GM18526 (cell line): Measurements from ENCODE around the gene PROK2.

ENCODE experiments used
- POLR2A ChIP-seq: IDR thresholded peaks from 3 replicates; pipeline ENCODE4 v1.6.1; 2011; ENCODE audit not compliant: insufficient read length; ENCODE audit errors: extremely low read depth

PROK2 gene

DNA sequence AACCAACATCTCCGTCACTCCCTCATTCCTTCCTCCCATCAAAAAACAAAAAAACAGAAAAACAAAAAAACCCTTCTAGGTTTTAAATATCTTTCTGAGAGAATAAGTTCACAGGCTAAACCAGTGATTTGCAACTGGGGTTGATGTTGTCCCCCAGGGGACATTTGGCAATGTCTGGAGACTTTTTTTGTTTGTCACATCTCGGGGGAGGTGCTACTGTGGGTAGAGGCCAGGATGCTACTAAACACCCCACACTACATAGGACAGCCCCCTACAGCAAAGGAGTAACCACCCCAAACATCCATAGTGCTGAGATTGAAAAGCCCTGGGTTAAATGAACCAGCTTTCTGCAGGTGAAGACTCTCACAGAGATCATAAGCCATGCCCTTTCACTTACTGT lies 17.0 kb upstream of the PROK2 start:
- TF ChIP-seq POLR2A: no peak

DNA sequence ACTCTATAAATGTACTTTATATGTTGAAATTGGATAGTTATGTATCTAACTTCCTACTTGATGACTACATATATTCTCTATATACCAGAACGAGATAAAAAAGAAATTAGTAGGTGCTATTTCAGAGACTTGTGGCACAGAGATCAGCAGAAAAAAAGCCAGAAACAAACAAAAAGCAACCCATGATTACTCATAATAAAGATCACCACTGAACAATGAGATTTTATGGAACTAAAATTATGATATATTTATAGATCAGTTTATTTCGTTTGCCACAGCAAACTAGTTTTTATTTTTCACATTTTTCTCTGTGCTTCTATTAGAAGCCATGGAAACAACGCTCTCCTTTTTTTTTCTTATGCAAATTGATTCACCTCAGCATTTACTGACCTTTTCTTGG lies 15.1 kb upstream of the PROK2 start:
- TF ChIP-seq POLR2A: no peak

DNA sequence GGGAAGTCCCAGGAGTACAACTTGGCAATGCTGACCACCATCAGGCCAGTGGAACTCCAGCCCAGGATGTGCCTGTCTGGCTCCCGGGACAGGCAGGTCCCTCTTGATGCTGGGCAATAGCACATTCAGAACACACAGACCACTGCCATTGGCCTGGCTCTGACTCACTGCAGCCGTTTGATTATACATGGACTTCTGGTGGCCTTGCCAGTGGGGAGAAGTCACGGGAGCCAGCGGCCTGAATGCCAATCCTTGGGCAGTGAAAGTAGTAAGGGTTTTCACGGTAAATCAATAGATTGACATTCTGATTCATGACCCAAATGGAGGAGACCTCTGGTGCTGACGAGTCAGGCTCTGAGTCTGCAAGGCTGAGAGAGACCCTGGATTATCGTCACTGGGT lies 12.5 kb upstream of the PROK2 start:
- no peak for TF ChIP-seq POLR2A

DNA sequence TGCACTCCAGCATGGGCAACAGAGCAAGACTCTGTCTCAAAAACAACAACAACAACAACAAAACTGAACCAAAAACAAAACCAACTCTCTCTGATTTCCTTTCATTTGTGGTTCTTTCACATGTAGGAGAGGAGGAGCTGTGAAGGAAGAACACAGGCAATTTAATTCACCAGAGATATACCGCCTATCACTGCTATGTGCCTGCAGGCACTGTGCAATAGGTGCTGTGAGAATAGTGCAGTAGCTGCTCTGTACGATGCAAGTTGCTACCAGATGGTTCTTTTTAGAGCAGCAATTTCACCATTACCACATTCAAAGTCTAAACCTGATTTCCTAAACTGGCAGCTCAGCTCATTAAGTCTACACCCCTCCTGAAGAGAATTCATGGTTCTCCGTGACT lies 11.3 kb upstream of the PROK2 start:
- TF ChIP-seq POLR2A: no peak

DNA sequence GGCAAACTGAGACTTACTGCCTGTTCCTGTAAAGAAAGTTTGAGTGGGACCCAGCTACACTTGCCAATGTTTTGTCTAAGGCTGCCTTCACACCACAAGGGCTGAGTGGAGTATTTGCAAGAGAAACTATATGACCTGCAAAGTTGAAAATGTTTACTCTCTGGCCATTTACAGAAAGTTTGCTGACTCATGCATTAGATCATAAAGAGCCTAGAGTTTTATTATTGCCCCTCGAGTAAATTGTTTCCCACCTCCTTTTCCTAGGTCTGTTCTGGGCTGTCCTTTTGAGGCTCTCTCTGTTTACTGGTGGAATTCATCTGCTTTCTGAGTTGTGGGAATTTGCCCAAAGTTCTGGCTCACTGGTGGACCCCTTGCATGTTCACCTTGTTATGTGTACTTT lies 6.7 kb upstream of the PROK2 start:
- TF ChIP-seq POLR2A: no peak

DNA sequence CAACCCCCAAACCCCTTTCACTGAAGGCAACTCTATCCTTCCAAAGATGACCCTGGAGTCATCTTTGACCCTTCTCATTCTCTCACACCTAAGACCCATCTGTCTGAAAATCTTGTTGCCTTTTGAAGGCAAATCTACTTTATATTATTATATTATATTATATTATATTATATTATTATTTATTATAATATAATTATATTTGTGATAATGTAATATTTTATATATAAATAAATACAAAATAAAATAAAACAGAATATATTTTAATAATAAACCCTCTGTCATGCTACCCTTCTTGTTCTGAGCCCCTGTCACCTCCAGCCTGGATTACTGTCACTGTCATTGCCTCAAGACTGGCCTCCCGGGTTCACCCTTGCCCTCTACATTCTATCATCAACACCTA lies 5.0 kb upstream of the PROK2 start:
- no peak for TF ChIP-seq POLR2A

DNA sequence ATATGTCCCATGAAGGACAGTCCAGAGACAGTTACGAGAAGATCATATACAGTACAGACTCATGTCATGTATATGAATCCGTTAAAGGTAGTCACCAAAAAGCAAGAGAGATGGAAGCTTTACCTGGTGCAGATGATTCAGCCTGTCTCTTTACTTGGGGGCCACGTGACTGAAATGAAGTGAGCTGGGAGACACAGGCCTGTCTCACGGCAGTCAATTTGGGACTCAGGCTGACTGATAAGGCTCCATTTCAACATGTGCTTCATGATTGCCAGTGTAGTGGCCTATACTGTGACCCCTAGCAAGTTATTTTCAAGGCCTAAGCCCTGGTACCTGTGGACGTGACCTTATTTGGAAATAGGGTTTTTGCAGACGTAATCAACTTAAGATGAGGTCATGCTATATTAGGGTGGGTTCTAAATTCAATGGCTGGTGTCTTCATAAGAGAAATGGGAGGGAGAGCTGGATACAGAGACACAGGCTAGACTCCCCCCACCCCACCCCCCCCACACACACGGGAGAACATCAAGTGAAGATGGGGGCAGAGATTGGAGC lies 3.0 kb upstream of the PROK2 start:
- no peak for TF ChIP-seq POLR2A

DNA sequence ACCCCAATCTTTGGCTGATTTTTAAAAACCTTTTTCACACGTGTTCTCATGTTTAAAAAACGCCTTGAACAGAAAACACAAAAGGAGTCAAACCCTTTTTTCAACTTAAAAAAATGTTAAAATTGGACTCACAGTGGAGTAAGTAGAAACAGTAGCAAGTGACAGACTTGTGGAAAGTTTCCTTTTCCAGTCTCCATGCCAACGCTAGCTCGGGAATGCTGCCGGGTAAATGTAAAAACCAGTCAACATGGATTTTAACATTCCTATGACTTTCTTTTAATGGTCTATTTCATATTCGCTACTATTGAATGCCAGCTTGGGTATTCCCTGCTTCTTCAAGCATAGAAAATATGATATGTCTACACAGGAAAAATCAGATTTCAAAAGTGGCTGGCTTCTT lies 1.6 kb upstream of the PROK2 start:
- TF ChIP-seq POLR2A: no peak

DNA sequence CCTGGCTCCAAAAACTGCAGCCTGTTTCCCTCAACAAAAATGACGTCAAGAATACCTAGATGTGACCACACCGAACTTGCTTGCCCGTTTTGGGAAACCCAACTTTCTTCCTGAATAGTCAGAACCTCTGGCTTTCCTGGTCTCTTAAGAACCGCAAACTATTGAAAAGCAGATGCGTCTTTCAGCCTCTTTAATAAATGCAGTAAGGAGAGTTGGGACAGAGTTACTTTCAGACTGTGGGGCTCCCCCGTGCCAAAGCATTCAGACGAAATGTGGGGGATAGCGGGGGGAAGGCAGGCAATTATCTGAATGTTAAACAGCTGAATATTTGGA lies 1.2 kb upstream of the PROK2 start:
- no peak for TF ChIP-seq POLR2A

DNA sequence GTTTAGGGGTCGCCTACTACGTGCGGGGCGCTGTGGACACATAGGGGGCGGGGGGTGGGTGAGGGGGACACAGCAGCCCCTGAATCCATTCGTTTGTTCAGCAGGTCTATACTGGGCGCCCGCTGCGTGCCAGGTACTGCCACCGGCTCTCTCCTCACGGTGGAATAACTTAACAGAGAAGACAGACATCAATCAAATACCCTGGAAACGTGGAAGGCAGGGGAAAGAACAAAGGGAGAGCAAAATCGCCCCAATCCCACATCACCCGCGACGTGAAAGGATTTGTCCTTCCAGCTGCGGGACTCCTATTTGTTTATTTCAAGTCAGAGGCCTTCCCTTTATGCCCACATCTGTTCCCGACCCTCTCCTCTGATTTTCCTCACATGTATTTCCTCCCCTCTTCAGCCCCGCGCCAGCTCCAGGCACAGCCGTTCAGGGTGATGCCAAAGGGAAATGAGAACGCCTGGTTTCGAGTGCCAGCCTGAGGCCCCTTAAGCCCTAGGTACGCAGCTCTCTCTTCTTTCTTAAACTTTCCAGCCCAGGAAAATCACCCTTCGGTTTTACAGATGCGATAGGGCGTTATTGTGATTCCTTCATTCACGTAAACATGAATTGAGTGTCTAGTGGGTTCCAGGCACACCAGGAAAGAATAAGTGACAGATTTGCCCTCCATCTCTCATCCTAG lies 726 bp upstream of the PROK2 start:
- no peak for TF ChIP-seq POLR2A

DNA sequence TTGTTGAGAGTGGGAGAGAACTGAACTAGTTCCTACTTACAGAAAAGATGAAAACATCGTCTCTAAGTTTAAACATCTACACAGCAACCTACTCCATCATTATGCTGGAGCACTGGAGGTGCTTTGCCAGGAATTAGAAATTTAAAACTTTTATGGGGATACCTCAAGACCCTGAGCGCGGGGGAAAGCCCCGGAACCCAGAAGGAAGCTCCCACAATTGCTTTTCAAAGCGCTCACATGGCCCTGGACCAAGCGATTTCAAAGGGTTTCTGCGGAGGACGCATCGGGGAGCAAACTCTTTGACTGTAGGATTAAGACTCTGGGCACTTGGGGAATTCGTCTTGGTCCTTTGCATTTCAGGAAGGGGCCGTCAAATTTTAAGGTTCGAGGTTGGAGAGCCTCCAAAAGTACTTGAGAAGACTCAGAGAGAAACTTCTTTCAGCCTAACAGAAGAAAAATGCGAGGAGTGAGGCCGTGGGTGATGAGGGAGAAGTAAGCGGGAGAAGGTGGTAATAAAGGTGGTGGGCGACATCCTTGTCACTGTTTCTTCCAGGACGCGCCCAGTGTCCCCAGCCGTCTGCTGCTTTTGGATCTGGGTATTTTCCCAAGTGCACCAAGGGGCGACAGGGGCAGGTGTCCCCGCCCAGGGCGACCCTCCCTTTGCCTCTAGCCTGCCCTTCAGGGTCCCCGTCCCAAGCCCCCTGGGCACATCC lies 591 bp downstream of the PROK2 start:
- no peak for TF ChIP-seq POLR2A

DNA sequence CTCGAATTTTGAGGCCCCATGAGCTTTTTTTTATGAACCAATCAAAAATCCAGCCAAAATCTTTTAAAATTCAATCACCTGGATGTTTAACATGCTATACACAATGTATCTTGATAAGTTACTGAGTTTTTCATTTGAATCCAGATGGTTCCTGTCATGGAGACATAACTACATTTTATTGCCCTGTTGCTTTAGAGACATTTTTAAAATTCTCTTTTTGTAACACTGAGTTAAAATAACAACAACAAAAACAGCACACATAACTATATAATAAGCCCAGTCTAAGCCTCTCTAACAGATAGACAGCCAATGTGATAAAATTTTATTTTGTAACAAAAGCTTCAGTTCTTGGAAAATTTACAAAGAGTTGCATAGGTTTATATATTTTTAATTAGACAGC lies 1.8 kb downstream of the PROK2 start:
- no peak for TF ChIP-seq POLR2A

DNA sequence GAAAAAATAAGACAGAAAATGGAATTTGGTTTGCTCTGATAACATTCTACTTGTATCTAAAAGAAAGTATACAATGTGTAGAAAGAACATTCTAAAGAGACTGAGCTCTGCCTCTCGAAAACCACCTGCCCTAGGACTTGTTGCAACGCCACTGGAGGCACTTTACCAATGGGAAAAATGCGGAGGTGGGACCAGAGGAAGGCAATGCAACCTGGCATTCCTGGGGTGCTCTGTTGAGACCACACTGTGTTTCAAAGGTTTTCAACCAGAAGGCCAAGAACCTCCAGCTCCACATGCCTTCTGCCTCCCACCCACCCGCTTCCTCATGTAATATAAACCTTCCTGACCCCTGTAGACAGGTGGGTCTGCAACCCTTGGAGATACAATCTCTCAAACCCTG lies 4.5 kb downstream of the PROK2 start:
- no peak for TF ChIP-seq POLR2A

DNA sequence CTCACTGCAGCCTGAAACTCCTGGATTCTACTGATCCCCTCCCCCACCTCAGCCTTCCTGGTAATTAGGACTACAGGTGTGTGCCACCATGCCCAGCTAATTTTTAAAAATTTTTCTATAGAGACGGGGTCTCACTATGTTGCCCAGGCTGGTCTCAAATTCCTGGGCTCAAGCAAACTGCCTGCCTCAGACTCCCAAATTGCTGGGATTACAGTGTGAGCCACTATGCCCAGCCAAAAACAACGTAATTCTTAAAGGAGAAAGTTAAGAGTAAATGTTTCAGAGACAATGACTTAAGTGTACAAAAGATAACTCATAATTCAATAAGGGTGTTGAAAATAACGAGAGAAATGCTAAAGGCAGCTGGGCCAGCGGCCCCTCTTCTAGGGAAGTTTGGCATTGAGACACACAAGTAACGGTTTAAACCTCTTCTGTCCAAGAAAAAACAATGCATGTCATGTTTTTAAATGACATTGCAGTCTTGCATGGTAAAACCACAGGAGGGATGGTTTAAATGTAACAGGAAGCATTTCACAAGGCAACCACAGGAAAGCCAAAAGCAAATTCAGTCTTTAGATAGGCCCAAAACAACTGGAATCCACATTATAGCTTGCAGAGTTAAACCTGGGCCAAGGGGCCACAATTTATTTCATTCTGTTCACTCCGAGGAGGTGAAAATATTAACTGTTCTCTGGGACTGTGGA lies 5.1 kb downstream of the PROK2 start:
- TF ChIP-seq POLR2A: no peak

DNA sequence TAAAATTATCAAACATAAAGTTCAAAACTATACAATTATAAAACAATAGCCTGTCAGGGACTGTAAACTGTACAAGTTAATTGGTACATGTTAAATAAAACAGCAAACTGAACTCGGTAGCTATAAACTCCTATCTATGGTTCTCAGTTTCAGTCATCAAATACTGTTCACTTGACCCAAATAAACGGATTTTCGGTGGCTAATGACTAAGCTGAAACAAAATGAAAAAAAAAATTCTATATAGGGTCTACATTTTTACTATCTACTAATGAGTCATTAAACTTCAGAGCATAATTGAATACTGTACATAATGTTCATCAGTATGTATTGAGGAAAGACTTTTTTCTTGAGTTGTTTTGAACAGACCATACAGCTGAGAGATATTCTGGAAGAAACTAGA lies 6.6 kb downstream of the PROK2 start:
- TF ChIP-seq POLR2A: no peak

DNA sequence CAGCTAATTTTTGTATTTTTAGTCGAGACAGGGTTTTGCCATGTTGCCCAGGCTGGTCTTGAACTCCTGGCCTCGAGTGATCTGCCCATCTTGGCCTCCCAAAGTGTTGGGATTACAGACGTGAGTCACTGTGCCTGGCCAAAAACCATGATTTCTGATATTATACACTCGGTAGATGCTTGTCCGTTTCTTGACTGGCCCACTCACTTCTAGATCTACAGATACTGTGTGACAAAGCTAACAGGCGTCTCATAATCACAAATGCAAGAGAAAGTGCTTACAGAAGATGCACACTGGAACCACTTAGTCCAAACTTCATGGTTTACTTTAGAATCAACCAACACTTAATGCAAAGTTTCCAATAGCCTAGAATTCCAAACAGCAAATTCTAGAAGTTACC lies 8.4 kb downstream of the PROK2 start:
- TF ChIP-seq POLR2A: no peak
